ENCODE data around the gene NCK2. TPM values are rescaled to one million over a fixed set of nuclear protein-coding genes. Genes with fewer than 3 reads are reported as not detected.
"Not testable (repeated sequence)": the region's sequence is repeated elsewhere in the genome, so short reads cannot be mapped to it uniquely, and the experiment has no call there.

The NCK2 gene
- total RNA-seq, 1 donor from 2014 or later = 32.3 TPM

DNA sequence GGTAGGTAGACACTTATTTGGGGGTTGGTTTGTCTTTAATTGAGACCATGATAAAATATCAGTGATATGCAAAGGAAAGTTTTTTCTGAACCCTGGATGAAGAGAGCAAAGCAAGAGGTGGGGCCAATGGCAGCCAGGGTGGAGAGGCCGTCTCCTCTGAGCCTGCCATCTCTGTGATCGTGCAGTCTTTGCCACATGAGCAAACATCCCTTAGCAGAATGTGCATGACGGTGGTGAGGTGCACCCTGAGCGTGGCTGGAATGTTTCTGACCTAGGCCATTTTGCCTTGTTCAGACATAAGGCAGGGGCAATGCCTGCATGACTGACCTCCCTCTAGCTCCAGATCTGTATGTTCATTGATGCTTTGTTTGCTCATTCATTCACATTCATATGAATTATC, 6.0 kb downstream of the NCK2 start:
- intact Hi-C loops (cut with DNase I) = no loop called here
- ATAC-seq (ENCODE audit: poor library complexity) (no peak), DNase-seq (no peak)

- DNase-seq (no peak), ATAC-seq (ENCODE audit: poor library complexity) (no peak)
- intact Hi-C loops (cut with DNase I) = no loop called here
These were observed 6.6 kb downstream of the NCK2 start for GRCh38 chr2:105751272-105751671.

DNA sequence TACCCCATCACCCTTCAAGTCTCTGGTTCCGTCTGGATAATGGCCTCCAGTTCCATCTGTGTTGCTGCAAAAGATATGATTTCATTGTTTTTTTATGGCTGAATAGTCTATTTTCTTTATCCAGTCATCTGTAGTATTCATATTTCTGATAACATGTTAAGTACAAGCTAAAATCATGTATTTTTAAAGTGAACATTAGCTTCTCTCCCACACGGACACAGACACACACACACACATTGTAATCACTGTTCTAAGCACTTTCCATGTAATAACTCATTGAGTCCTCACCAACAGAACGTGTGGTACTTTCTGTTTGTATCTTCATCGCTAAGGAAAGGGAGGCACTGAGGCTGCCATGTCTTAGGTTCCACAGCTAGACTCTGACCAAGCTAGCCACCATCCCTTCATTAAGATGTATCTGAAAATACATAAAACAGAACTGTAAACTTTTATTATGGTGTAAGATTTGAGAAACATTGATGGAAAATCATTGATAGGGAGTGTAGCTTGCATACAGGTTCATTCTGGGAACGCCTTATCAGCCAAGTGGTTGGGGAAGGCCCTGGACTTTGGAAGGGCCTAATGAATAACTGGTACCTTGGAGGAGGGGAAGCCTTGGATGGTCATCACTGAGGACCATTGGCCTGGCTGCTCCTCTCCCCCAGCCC, 8.1 kb downstream of the NCK2 start:
- no peak for DNase-seq
- intact Hi-C loops (cut with DNase I) = no loop called here
- no peak for ATAC-seq (ENCODE audit: poor library complexity)

DNA sequence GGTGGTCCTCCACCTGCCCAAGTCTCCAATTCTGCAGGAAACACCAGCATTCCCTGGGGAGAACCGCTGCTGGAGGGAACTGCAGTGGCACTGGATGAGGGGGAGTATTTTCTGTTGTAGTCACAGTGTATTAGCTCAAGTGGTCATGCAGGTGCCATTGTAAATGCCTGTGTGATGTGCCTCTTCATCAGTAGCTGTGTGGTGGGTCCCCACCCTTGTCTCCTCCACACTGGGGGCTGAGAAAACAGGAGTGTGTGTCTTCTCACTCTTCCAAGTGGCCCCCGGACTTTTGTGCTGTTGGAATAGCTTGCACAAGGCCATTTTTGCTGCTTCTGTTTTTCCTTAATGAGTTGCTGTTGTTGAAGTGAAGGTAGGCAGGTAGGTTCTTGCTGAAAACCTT, 8.7 kb downstream of the NCK2 start:
- DNase-seq = no peak
- intact Hi-C loops (cut with DNase I) = no loop called here
- no peak for ATAC-seq (ENCODE audit: poor library complexity)

DNA sequence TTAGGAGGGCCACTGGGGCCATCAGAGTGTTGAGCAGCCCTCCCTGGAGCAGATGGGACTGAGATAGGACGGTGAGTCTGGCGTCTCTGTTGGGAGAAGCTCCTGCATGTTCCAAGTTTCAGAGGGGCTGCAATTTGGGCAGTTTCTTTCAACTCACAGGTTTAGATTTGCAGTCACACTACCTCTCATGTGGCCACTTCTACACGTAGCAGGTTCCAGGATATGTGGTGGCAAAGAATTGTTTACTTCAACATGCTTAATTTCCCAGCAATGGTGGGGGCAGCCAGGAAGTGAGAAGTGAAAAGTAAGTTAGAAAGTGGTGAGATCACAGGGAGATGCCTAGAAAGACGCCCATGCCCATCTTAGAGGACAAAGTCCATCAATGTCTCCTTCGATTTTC, 9.3 kb downstream of the NCK2 start:
- intact Hi-C loops (cut with DNase I) = no loop called here
- no peak for ATAC-seq (ENCODE audit: poor library complexity)
- DNase-seq = no peak

DNA sequence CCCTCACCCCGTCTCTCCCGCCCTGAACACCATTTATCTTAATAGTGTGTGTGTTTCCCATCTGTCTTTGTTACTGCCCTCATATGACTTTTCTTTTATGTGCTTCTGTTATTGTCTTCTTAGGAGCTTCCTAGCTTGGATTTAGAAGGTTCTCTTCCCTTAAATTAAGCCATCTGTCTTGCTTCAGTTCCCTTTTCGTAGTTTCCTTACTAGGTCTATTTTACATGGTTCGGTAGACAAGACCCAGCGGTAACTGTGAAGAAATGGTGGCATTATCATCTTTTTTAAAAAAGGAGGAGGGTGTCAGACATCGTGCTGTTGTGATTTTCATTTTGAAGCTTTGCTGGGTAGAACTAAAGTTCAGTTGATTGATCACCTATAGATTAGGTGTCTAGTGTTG, 10.3 kb downstream of the NCK2 start:
- ATAC-seq (ENCODE audit: poor library complexity) (peak; percentile 29), DNase-seq (no peak)
- intact Hi-C loops (cut with DNase I) = no loop called here

GRCh38 chr2:105755895-105756294, 11.2 kb downstream of the NCK2 start:
- intact Hi-C loops (cut with DNase I) = no loop called here
- ATAC-seq (ENCODE audit: poor library complexity) (no peak), DNase-seq (no peak)

DNA sequence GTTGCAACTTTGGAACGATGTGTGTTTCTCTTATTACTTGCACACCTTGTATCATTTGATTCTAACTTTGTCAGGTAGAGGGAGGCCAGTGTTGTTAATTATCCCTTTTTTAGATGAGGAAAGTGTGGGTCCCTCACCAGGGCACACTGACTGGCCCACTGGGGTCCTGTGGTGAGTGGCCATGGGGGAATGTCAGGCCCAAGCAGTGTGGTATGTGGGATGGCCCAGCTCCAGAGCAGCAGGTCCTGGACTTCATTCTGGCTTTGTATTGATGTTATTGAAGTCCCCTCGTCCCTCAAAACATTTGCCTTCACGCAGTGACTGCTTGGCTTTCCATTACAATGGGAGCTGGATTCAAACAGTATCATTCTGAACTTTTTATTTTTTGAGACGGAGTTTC, 11.7 kb downstream of the NCK2 start:
- ATAC-seq (ENCODE audit: poor library complexity) (no peak), DNase-seq (no peak)
- intact Hi-C loops (cut with DNase I) = no loop called here

- DNase-seq; intact Hi-C loops (cut with DNase I); ATAC-seq (ENCODE audit: poor library complexity): not testable (repeated sequence)
These were observed 12.2 kb downstream of the NCK2 start for GRCh38 chr2:105756865-105757264.

DNA sequence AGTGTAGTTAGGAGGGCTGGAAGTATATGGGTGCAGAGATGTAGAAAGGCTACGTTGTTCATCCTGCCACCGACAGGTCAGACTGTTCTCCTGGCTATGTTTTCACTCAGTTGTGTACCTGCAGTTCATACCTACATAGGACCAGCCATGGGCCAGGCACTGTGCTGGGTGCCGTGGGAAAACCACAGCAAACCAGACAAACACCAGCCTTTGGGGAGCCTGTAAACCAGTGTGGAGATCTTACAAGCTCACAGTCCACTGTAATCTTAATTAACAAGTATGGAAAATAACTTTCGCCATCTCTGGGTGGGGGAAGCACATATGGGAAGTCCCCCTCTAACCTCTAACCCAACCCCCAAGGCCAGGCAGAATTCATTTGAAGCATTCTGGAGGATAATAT, 12.7 kb downstream of the NCK2 start:
- no peak for DNase-seq
- intact Hi-C loops (cut with DNase I) = no loop called here
- ATAC-seq (ENCODE audit: poor library complexity) = no peak

GRCh38 chr2:105760191-105760590, 15.5 kb downstream of the NCK2 start:
- intact Hi-C loops (cut with DNase I) = no loop called here
- DNase-seq (no peak), ATAC-seq (ENCODE audit: poor library complexity) (no peak)

- ATAC-seq (ENCODE audit: poor library complexity) (no peak), DNase-seq (no peak)
- intact Hi-C loops (cut with DNase I) = no loop called here
These were observed 16.1 kb downstream of the NCK2 start for GRCh38 chr2:105760639-105761337.

DNA sequence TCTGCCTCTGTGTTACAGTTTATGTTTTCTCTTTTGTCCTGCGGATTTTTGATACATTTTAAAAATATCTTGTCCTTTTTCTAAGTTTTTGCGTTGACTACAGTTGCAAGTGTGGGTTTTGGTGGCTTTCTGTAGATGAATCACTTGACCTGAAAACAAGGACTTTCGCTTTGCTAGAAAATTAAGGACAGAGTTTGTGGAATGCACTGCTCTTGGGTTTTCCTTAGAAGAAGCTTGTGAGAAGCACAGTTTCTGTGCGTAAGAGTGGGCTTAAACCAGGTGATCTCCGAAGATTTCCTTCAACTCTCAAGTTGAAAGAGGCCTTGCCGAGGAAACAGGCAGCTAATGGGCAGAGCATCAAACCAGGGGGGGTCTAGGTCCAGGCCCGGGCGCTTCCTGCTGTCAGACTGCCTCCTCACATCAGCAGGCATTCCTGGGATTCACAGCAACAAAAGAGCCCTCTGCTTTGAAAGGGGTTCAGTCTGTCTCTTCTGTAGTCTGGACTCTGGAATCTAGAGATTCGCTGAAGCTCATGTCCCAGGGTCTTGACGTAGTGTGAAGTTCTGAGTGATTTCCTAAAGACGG, 17.3 kb downstream of the NCK2 start:
- DNase-seq = no peak
- intact Hi-C loops (cut with DNase I) = no loop called here
- ATAC-seq (ENCODE audit: poor library complexity) = no peak

- intact Hi-C loops (cut with DNase I) = no loop called here
- ATAC-seq (ENCODE audit: poor library complexity) (peak; percentile 65), DNase-seq (no peak)
These were observed 18.4 kb downstream of the NCK2 start for GRCh38 chr2:105763076-105763475.

DNA sequence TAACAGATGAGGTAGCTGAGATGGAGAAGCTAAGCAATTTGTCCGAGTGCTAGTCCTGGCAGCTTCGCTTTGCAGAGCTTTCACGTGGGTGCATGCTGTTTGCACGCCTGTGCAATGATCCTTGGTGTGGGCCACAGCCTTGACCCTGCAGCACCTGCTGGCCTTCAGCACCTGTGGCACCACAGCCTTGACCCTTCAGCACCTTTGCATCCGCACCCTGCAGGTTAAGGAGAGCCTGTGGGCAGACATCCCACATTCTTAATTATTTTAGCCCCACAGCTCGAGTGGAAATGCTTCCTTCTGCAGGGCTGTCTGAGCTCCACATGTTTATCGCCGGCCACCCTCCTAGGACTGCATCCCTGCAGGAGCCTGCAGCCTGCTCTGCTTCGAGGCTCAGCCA, 19.3 kb downstream of the NCK2 start:
- no peak for DNase-seq
- ATAC-seq (ENCODE audit: poor library complexity) = no peak
- intact Hi-C loops (cut with DNase I) = no loop called here

GRCh38 chr2:105765415-105766299, 20.9 kb downstream of the NCK2 start:
- DNase-seq = no peak
- intact Hi-C loops (cut with DNase I) = no loop called here
- ATAC-seq (ENCODE audit: poor library complexity) = no peak

- DNase-seq (no peak), ATAC-seq (ENCODE audit: poor library complexity) (no peak)
- intact Hi-C loops (cut with DNase I) = no loop called here
These were observed 21.7 kb downstream of the NCK2 start for GRCh38 chr2:105766300-105766866.

- ATAC-seq (ENCODE audit: poor library complexity) = no peak
- DNase-seq = no peak
- intact Hi-C loops (cut with DNase I) = no loop called here
These were observed 23.5 kb downstream of the NCK2 start for GRCh38 chr2:105768176-105768575.

DNA sequence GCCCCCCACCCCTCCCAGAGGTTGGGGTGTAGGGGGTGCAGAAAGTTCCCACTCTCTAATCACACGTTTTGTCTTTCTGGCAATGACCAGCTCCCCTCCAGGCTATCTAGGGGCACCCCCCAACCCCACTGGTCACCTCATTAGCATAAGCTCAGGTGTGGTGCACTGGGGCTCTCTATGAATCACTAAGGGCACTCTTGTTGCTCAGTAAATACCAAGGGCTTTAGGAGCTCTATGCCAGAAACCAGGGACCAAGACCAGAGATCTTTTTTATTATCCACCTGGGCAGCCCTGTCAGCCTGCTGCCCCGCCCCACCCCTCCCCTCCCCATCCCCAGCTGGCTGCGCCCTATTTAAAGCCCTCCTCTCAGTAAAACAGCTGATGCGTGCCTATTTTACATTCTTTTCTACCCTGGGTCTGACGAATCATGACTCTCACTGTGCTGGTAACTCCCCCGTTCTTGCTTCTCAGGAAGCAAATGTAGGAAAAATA, 24.3 kb downstream of the NCK2 start:
- DNase-seq (no peak), ATAC-seq (ENCODE audit: poor library complexity) (no peak)
- intact Hi-C loops (cut with DNase I) = no loop called here
